Measurements from ENCODE around the gene CYB5R4. TPM values are rescaled to one million over a fixed set of nuclear protein-coding genes. Genes with fewer than 3 reads are reported as not detected.
A peak's percentile ranks its signal among the peaks of the same experiment; 100 is the strongest.

Gene CYB5R4
- total RNA-seq, 1 experiment from 2014 or later: 17.5 TPM

DNA sequence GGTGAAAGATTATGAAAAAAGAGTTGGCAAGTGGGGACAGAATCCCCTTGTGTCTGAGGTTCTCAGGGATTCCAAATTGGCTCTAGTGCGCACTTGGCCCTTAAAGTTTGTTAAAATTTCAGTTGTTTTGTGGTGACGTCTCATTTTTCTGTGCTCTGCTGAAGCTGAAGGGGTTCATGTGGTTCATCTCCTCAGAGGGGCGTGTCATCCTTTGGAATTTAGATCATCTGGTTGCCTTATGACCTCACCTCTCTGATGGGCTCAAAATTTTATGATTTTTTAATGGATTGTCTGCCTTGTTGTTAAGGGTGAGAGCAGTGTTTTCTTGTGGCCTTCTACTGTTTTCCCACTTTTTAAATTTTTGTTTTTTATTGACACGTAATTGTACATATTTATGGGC lies 20.3 kb downstream of the CYB5R4 start:
- Histone ChIP-seq H3K4me1 (ENCODE audit: insufficient read depth, low read length) (no peaks in the 10 kb centered on the region), H3K27ac (ENCODE audit: insufficient read length, low read depth, low read length) (no peak overlapping the region), H2AFZ (ENCODE audit: low read length) (no peak overlapping the region), H2BK12ac (ENCODE audit: insufficient read length, low read depth, low read length) (no peak overlapping the region), H3K9ac (ENCODE audit: extremely low read depth, insufficient read length, low read length) (no peak overlapping the region), H3K18ac (ENCODE audit: insufficient read length, low read depth, low read length) (no peak overlapping the region), H3K79me1 (ENCODE audit: insufficient read depth, low read depth, low read length, poor library complexity, severe bottlenecking) (peaks cover 4% of the 10 kb centered on the region), H3K14ac (ENCODE audit: insufficient read depth, low read length) (no peak overlapping the region), H2AK5ac (ENCODE audit: insufficient read length, low read length) (no peak overlapping the region), H3T11ph (ENCODE audit: low read length) (no peak overlapping the region), H4K91ac (ENCODE audit: insufficient read length, low read depth, low read length) (no peak overlapping the region), H3K4ac (ENCODE audit: low read depth, low read length) (no peak overlapping the region), H3K9me3 (ENCODE audit: control insufficient read depth, low read depth, low read length) (no peaks in the 10 kb centered on the region), H3K27me3 (ENCODE audit: insufficient read depth, low read length) (no peaks in the 10 kb centered on the region), H3K56ac (ENCODE audit: insufficient read length, low read depth, low read length) (no peak overlapping the region), H3K23me2 (ENCODE audit: insufficient read length, low read depth, low read length, poor library complexity, severe bottlenecking) (no peaks in the 10 kb centered on the region), H3K79me2 (ENCODE audit: insufficient read depth, low read length) (no peaks in the 10 kb centered on the region), H4K8ac (replicated peaks; ENCODE audit: insufficient read length, low read depth, low read length) (no peak overlapping the region), H2BK20ac (ENCODE audit: low read depth, low read length, poor library complexity, severe bottlenecking) (no peak overlapping the region), H4K5ac (ENCODE audit: insufficient read length, low read depth, low read length) (no peak overlapping the region), H3K4me2 (ENCODE audit: insufficient read depth, insufficient read length, low read length) (no peak overlapping the region), H2BK5ac (ENCODE audit: insufficient read length, low read length) (no peak overlapping the region), H2BK15ac (ENCODE audit: low read depth, low read length) (no peak overlapping the region), H3K23ac (ENCODE audit: insufficient read length, low read depth, low read length) (no peak overlapping the region), H2BK120ac (ENCODE audit: low read depth, low read length, poor library complexity, severe bottlenecking) (no peak overlapping the region), H4K20me1 (ENCODE audit: control insufficient read depth, insufficient read depth, insufficient read length) (no peaks in the 10 kb centered on the region)
- H3K4me1 Mint-ChIP-seq: peaks cover 15 to 24% of the 10 kb centered on the region in 2 experiments
- no peak overlapping the region for H3K4me3 Mint-ChIP-seq
- DNase-seq: no peak
- no peaks in the 10 kb centered on the region for H3K36me3 Mint-ChIP-seq (ENCODE audit: insufficient read depth in 1 of 3, low read depth in 3 of 3)
- H3K9me3 Mint-ChIP-seq: no peaks in the 10 kb centered on the region
- H3K27ac Mint-ChIP-seq: peak overlapping the region in 1 of 3 experiments; percentile 46; a peak in 3 of 7 replicates
- TF ChIP-seq, protein P1, sequence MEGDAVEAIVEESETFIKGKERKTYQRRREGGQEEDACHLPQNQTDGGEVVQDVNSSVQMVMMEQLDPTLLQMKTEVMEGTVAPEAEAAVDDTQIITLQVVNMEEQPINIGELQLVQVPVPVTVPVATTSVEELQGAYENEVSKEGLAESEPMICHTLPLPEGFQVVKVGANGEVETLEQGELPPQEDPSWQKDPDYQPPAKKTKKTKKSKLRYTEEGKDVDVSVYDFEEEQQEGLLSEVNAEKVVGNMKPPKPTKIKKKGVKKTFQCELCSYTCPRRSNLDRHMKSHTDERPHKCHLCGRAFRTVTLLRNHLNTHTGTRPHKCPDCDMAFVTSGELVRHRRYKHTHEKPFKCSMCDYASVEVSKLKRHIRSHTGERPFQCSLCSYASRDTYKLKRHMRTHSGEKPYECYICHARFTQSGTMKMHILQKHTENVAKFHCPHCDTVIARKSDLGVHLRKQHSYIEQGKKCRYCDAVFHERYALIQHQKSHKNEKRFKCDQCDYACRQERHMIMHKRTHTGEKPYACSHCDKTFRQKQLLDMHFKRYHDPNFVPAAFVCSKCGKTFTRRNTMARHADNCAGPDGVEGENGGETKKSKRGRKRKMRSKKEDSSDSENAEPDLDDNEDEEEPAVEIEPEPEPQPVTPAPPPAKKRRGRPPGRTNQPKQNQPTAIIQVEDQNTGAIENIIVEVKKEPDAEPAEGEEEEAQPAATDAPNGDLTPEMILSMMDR (conservative IDR thresholded peaks at IDR 0.05): no peak
- no peaks in the 10 kb centered on the region for H3K27me3 Mint-ChIP-seq (ENCODE audit: low read depth)
- WGBS (ENCODE audit: extremely low coverage, insufficient read length, low lambda C conversion rate): no CpG with 5 or more reads among the region's 4 CpGs

Measured in H9 (cell line).